ENCODE data around the gene PTTG1IP. TPM values are rescaled to one million over a fixed set of nuclear protein-coding genes. Genes with fewer than 3 reads are reported as not detected.
A peak's percentile ranks its signal among the peaks of the same experiment; 100 is the strongest.

Gene PTTG1IP
- total RNA-seq, 4 donors from 2014 or later = 83.1 to 132 (median 114) TPM

- intact Hi-C loops (cut with DNase I) = no loop called here
Measured at GRCh38 chr21:44911068-44911383, 37.5 kb upstream of the PTTG1IP start.

GRCh38 chr21:44910229-44911067 lies 37.0 kb upstream of the PTTG1IP start:
- H3K36me3 ChIP-seq = no peaks in the 10 kb centered on the region
- peak overlapping the region in 1 of 4 donors; percentile 72 for H3K27ac ChIP-seq

More at GRCh38 chr21:44911068-44911383, 37.5 kb upstream of the PTTG1IP start:
- H3K27me3 ChIP-seq = peaks cover 0 to 24% (median 0%) of the 10 kb centered on the region in 4 donors
- H3K36me3 ChIP-seq = no peaks in the 10 kb centered on the region
- peaks cover 30 to 75% (median 39%) of the 10 kb centered on the region in 3 donors for H3K4me1 ChIP-seq
- H3K9me3 ChIP-seq = no peaks in the 10 kb centered on the region
- no peak for TF ChIP-seq POLR2A (IDR thresholded peaks at IDR 0.05)
- TF ChIP-seq, protein P1, sequence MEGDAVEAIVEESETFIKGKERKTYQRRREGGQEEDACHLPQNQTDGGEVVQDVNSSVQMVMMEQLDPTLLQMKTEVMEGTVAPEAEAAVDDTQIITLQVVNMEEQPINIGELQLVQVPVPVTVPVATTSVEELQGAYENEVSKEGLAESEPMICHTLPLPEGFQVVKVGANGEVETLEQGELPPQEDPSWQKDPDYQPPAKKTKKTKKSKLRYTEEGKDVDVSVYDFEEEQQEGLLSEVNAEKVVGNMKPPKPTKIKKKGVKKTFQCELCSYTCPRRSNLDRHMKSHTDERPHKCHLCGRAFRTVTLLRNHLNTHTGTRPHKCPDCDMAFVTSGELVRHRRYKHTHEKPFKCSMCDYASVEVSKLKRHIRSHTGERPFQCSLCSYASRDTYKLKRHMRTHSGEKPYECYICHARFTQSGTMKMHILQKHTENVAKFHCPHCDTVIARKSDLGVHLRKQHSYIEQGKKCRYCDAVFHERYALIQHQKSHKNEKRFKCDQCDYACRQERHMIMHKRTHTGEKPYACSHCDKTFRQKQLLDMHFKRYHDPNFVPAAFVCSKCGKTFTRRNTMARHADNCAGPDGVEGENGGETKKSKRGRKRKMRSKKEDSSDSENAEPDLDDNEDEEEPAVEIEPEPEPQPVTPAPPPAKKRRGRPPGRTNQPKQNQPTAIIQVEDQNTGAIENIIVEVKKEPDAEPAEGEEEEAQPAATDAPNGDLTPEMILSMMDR (IDR thresholded peaks at IDR 0.05) = no peak
- 38 to 44% methylated on average over 9 to 10 of the region's 10 CpGs for WGBS, 2 donors
- H3K4me3 ChIP-seq = peak overlapping the region in 1 of 4 donors; percentile 27
- H3K27ac ChIP-seq = peak overlapping the region; percentile 40 to 77 (median 61)
- DNase-seq = no peak

GRCh38 chr21:44909719-44910118 lies 36.2 kb upstream of the PTTG1IP start:
- no peaks in the 10 kb centered on the region for H3K36me3 ChIP-seq
- H3K9me3 ChIP-seq = no peaks in the 10 kb centered on the region
- H3K27ac ChIP-seq = no peak overlapping the region
- H3K27me3 ChIP-seq = peaks cover 0 to 32% (median 0%) of the 10 kb centered on the region in 4 donors
- peaks cover 26 to 64% (median 39%) of the 10 kb centered on the region in 3 donors for H3K4me1 ChIP-seq
- no peak for TF ChIP-seq POLR2A (IDR thresholded peaks at IDR 0.05)
- TF ChIP-seq, protein P1 (IDR thresholded peaks at IDR 0.05) = no peak
- no peak overlapping the region for H3K4me3 ChIP-seq
- 92 to 94% methylated on average over 8 to 9 of the region's 9 CpGs for WGBS, 2 donors
- no peak for DNase-seq
- intact Hi-C loops (cut with DNase I) = no loop called here

More at GRCh38 chr21:44910229-44911067, 37.0 kb upstream of the PTTG1IP start:
- intact Hi-C loops (cut with DNase I) = no loop called here
- no peak overlapping the region for H3K4me3 ChIP-seq
- peaks cover 30 to 71% (median 39%) of the 10 kb centered on the region in 3 donors for H3K4me1 ChIP-seq
- H3K9me3 ChIP-seq = no peaks in the 10 kb centered on the region
- no peak for TF ChIP-seq POLR2A (IDR thresholded peaks at IDR 0.05)
- TF ChIP-seq, protein P1 (IDR thresholded peaks at IDR 0.05) = no peak
- H3K27me3 ChIP-seq = peaks cover 0 to 30% (median 0%) of the 10 kb centered on the region in 4 donors
- no peak for DNase-seq
- WGBS, 2 donors = 66% methylated on average over 5 of the region's 27 CpGs; no CpG with 5 or more reads in 1 of the 2 donors

GRCh38 chr21:44908908-44909307 lies 35.4 kb upstream of the PTTG1IP start:
- H3K36me3 ChIP-seq = no peaks in the 10 kb centered on the region
- 84 to 92% methylated on average over 12 to 20 of the region's 21 CpGs for WGBS, 2 donors
- H3K27ac ChIP-seq = peak overlapping the region in 2 of 4 donors; percentile 27 to 63
- intact Hi-C loops (cut with DNase I) = no loop called here
- DNase-seq = no peak
- no peak overlapping the region for H3K4me3 ChIP-seq
- TF ChIP-seq POLR2A (IDR thresholded peaks at IDR 0.05) = no peak
- TF ChIP-seq, protein P1 (IDR thresholded peaks at IDR 0.05) = no peak
- peaks cover 26 to 56% (median 39%) of the 10 kb centered on the region in 3 donors for H3K4me1 ChIP-seq
- H3K9me3 ChIP-seq = no peaks in the 10 kb centered on the region
- peaks cover 0 to 32% (median 0%) of the 10 kb centered on the region in 4 donors for H3K27me3 ChIP-seq
